GM18507 (cell line): ENCODE results near the gene ADCK1.
"Not testable (repeated sequence)": the region's sequence is repeated elsewhere in the genome, so short reads cannot be mapped to it uniquely, and the experiment has no call there.

Experiments used
- DNase-seq: peaks from one replicate; pipeline ENCODE4 v3.0.0; 2011; ENCODE audit warnings: low read depth; ENCODE audit not compliant: insufficient read length; ENCODE audit errors: extremely low spot score
- FAIRE-seq: peaks from 2 replicates; lab custom pipeline; 2011; peaks lifted over from hg19 to GRCh38; lab: Jason Lieb, UNC

Gene ADCK1

DNA sequence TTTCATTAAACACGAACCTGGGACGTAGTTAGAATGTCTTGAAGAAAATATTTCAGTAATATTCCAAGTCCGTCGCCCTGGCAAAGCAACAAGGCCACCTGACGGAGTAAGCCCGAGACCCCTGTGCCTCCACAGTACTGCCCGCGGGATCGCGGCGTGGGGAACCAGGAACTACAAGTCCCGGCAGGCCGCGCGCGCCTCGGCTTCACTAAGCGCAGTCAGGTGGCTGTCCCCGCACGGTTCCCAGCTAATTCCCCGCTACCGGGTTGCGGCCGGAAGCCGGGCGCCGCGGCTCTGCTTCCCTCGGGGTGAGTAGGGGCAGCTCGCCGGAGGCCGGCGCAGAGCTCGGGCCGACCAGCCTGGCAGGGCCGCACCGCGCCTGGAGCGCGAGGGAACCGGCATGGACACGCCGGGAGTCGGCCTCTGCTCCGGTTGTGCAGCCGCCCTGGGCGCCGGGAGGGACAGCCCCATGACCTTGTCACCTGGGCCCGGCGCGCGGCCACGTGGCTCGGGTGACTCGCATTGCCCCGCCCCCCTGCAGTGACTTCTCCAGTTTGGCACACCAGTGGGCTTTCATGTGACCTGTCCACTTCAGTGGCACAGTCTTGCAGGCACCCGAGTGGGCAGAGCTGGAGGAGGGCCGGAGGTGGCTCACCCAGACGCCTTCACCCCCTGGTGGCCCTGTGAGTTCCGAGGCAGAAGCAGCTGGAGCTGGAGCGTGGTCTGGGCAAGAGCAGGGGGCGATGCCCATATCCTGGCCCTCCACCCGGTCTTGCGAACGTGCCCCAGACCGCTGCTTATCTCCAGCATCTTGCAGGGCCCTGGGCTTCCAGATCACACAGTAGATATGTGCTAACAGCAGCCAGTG lies at the start of gene ADCK1:
ADCK1 (plus strand) TSS at position 247 of the 868 bp plus-strand sequence. CDS start 18,870 bp downstream, outside the sequence.
- FAIRE-seq: peak; percentile 66
- peak; percentile 76 for DNase-seq

DNA sequence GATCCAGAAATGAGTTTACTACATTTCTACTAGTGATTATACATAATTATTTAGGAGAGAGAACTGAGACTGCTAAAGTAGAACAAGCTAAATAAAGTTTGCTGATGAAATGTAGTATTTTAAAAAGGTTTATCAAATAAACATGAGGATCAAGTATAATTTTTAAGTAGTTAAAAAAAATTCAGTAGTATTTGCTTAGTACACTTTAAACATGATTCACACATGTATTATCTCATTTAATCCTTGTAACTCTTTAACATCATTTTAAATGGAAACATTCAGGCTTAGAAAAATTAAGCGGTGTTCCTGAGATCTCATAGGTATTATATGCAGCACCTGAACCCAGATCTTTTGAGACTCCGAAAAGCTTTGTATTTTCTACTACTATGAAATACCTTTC lies 47.6 kb upstream of the ADCK1 start:
- FAIRE-seq: no peak
- DNase-seq: no peak

DNA sequence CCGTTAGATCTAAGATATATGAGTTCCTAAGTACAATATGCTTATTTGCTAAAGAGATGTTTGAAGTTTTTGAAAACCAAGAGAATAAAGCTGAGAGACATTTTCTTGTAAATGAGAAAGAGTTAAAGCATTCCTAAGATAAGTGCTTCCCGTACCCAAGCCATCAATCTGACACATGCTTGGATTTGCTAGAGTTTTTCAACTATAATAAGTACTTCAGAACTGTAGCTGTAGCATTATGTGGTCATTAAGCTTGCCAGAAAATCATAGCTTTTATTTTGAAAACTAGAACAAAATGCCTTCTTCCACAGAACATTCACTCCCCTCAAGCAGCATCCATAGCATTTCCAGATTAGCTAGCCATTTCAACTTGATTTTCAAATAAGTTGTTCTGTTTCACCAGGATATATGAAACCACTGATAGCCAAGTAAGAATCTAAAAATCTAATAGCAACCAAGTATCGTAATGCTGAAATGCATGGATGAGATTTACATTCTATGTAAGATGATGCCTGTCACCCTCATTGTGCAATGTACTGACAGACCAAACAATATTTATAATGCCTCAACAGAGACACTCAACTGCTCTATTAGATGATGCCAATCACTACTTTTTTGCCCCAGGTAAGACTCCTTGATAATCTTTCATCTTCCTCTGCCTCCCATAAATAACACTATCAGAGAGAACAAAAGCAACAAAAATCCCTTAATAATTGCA lies 47.0 kb upstream of the ADCK1 start:
- FAIRE-seq: no peak

GRCh38 chr14:77760381-77761204 lies 39.3 kb upstream of the ADCK1 start, which contains the start of gene SNW1:
Gene SNW1 (minus strand): TSS chr14:77761156. CDS start chr14:77761127, 29 bp downstream.
- FAIRE-seq (peak; percentile 93), DNase-seq (peak; percentile 94)

More for the DNA sequence above, 47.0 kb upstream of the ADCK1 start:
- DNase-seq: no peak

- DNase-seq (no peak), FAIRE-seq (no peak)
These were observed 38.5 kb upstream of the ADCK1 start for GRCh38 chr14:77761205-77761931.

GRCh38 chr14:77763316-77763715 lies 36.6 kb upstream of the ADCK1 start:
- no peak for DNase-seq
- no peak for FAIRE-seq

GRCh38 chr14:77763978-77764377 lies 35.9 kb upstream of the ADCK1 start:
- DNase-seq (no peak), FAIRE-seq (no peak)

- peak; percentile 77 for FAIRE-seq
- DNase-seq: not testable (repeated sequence)
These were observed 31.4 kb upstream of the ADCK1 start for GRCh38 chr14:77768442-77769069.

DNA sequence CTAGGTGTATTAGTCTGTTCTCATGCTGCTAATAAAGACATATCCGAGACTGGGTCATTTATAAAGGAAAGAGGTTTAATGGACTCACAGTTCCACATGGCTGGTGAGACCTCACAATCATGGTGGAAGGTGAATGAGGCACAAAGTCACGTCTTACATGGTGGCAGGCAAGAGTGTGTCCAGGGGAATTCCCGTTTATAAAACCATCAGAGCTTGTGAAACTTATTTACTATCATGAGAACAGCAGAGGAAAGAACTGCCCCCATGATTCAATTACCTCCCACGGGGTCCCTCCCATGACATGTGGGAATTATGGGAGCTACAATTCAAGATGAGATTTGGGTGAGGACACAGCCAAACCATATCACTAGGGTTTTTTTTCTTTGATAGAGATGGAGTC lies 25.9 kb upstream of the ADCK1 start:
- not testable (repeated sequence) for DNase-seq, FAIRE-seq

DNA sequence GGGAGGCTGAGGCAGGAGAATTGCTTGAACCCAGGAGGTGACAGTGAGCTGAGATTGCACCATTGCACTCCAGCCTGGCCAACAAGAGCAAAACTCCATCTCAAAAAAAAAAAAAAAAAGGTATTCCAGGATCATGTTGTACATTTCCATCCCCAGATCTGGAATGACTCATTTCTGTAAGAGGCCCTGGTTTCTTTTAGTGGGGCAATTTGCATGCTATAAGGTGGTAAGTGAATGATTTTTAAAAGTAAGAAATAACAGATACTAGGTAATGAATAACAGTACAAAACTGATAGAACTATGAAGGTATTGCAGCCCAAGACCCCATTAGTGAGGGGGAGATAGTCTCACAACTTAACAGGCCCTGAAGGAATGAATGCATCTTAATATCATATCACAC lies 17.7 kb upstream of the ADCK1 start:
- DNase-seq: no peak
- FAIRE-seq: no peak

DNA sequence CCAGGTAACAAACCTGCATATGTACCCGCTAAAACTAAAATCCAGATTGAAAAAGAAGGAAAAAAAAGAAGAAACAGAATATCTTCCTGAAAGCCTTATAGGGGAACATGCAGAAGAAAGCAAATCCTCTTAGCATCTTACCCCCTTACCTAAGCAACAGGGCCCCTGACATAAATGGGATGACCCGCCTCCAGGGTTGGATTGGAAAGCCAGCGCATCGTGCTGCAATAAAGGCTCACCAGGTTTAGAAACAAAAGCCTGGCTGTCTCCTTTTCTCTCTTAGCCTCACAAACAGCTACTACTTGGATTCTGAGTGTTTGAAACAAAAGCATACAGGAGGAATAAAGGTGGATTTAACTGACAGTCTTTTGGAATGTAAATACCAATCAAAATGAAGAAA lies 13.8 kb upstream of the ADCK1 start:
- no peak for DNase-seq
- no peak for FAIRE-seq

GRCh38 chr14:77790566-77791224 lies 9.2 kb upstream of the ADCK1 start:
- DNase-seq (no peak), FAIRE-seq (no peak)

DNA sequence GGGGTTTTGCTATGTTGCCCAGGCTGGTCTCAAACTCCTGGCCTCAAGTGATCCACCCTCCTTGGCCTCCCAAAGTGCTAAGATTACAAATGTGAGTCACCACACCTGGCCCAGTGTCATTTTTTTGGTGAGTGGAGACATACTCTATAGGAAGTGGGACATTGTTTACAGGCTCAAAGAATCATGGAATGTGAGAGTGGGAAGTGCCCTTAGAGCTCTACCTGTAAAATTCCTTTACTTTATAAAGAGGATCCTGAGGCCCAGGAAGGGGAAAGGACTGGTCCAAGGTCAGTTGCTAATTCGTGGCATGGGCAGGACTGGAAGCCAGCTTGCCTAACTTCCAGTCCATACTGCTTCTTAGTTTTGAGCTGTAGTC lies 8.7 kb upstream of the ADCK1 start:
- no peak for FAIRE-seq
- no peak for DNase-seq

DNA sequence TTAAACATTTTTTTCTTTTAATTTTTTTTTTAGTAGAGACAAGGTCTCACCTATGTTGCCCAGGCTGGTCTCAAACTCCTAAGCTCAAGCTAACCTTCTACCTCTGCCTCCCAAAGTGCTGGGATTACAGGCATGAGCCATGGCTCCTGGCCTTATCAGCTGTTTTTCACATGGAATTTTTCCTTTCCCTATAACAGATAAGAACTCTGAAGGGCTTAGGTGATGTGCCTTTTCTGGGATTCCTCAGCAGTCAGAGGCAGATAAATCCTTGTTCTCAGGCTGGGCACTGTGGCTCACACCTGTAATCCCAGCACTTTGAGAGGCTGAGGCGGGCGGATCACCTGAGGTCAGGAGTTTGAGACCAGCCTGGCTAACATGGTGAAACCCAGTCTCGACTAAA lies 6.7 kb upstream of the ADCK1 start:
- not testable (repeated sequence) for DNase-seq, FAIRE-seq

DNA sequence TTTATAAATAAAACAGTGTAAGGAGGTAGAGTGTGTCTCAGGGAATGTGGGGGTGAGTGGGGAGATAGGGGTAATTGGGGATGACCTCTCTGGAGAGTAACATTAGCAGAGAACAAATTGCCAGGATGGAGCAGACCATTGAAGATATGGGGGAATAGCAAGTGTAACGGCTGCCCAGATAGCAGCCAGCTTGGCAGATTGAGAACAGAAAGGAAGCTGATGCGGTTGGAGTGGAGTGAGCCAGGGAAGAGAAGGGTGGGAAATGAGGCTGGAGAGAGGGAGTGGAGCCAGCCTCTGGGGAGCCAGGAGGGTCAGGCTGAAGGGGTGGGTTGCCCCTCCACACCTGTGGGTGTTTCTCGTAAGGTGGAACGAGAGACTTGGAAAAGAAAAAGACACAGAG lies 5.6 kb upstream of the ADCK1 start:
- DNase-seq (no peak), FAIRE-seq (no peak)

DNA sequence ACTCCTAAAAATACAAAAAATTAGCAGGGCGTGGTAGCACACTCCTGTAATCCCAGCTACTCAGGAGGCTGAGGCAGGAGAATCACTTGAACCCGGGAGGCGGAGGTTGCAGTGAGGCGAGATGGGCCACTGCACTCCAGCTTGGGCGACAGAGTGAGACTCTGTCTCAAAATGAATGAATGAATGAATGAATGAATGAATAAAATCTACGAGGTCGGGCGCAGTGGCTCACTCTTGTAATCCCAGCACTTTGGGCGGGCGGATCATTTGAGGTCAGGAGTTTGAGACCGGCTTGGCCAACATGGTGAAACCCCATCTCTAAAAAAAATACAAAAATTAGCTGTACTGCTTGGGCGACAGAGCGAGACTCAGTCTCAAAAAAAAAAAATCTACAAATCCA lies 453 bp upstream of the ADCK1 start:
- not testable (repeated sequence) for DNase-seq, FAIRE-seq

GRCh38 chr14:77800814-77801213 lies 905 bp downstream of the ADCK1 start:
- no peak for FAIRE-seq
- DNase-seq: no peak

GRCh38 chr14:77804592-77804991 lies 4.7 kb downstream of the ADCK1 start:
- no peak for FAIRE-seq
- no peak for DNase-seq
